Activated naive CD8-positive, alpha-beta T cell treated with anti-CD3 and anti-CD28 coated beads for 36 hours (primary cell): ENCODE results near the gene HAPSTR1. TPM values are rescaled to one million over a fixed set of nuclear protein-coding genes. Genes with fewer than 3 reads are reported as not detected.
"Not testable (repeated sequence)": the region's sequence is repeated elsewhere in the genome, so short reads cannot be mapped to it uniquely, and the experiment has no call there.

ENCODE experiments used
- DNase-seq: peaks from one replicate; pipeline ENCODE4 v3.0.0; 2021
- H3K27ac Mint-ChIP-seq: one replicate; pipeline ENCODE4 v1.8.0; 2022; ENCODE audit warnings: mild to moderate bottlenecking, moderate library complexity, mixed read lengths
- H3K27me3 Mint-ChIP-seq: one replicate; pipeline ENCODE4 v1.8.0; 2022; ENCODE audit warnings: mild to moderate bottlenecking, mixed read lengths
- H3K36me3 Mint-ChIP-seq: one replicate; pipeline ENCODE4 v1.8.0; 2021; ENCODE audit warnings: mild to moderate bottlenecking, mixed read lengths
- H3K4me1 Mint-ChIP-seq: one replicate; pipeline ENCODE4 v1.8.0; 2021; ENCODE audit warnings: mixed read lengths
- H3K4me3 Mint-ChIP-seq: one replicate; pipeline ENCODE4 v1.8.0; 2022; ENCODE audit warnings: mild to moderate bottlenecking, moderate library complexity, mixed read lengths
- H3K9me3 Mint-ChIP-seq: one replicate; pipeline ENCODE4 v1.8.0; 2022; ENCODE audit warnings: mixed read lengths
- total RNA-seq, 2 experiments: library from RNA; stranded (reverse); gene quantifications; one replicate each; pipeline ENCODE4 v1.2.3, GENCODE V29; 2021

HAPSTR1 gene
- total RNA-seq, 2 experiments from 2014 or later, result 64.5 to 65.5 TPM

- H3K27ac Mint-ChIP-seq, result no peak overlapping the region
- no peak overlapping the region for H3K4me3 Mint-ChIP-seq
- H3K36me3 Mint-ChIP-seq, result peaks cover 13% of the 10 kb centered on the region
- H3K27me3 Mint-ChIP-seq, result no peaks in the 10 kb centered on the region
- H3K9me3 Mint-ChIP-seq, result peaks cover 9% of the 10 kb centered on the region
- DNase-seq, result no peak
- peaks cover 17% of the 10 kb centered on the region for H3K4me1 Mint-ChIP-seq
These were observed 9.0 kb upstream of the HAPSTR1 start for GRCh38 chr16:9082422-9082821.

GRCh38 chr16:9087733-9088132, 3.7 kb upstream of the HAPSTR1 start:
- H3K27ac Mint-ChIP-seq, H3K27me3 Mint-ChIP-seq, H3K9me3 Mint-ChIP-seq, H3K4me1 Mint-ChIP-seq, DNase-seq, H3K4me3 Mint-ChIP-seq, H3K36me3 Mint-ChIP-seq: not testable (repeated sequence)

GRCh38 chr16:9088848-9089247, 2.6 kb upstream of the HAPSTR1 start:
- H3K9me3 Mint-ChIP-seq, result no peaks in the 10 kb centered on the region
- peaks cover 4% of the 10 kb centered on the region for H3K27me3 Mint-ChIP-seq
- peaks cover 14% of the 10 kb centered on the region for H3K36me3 Mint-ChIP-seq
- no peak for DNase-seq
- H3K4me1 Mint-ChIP-seq, result peaks cover 12% of the 10 kb centered on the region
- H3K4me3 Mint-ChIP-seq, result no peak overlapping the region
- no peak overlapping the region for H3K27ac Mint-ChIP-seq

- no peaks in the 10 kb centered on the region for H3K9me3 Mint-ChIP-seq
- H3K36me3 Mint-ChIP-seq, result peaks cover 20% of the 10 kb centered on the region
- H3K4me1 Mint-ChIP-seq, result peaks cover 16% of the 10 kb centered on the region
- H3K4me3 Mint-ChIP-seq, result peak overlapping the region; percentile 89
- DNase-seq, result no peak
- peaks cover 4% of the 10 kb centered on the region for H3K27me3 Mint-ChIP-seq
- peak overlapping the region; percentile 98 for H3K27ac Mint-ChIP-seq
These were observed 1.8 kb upstream of the HAPSTR1 start for GRCh38 chr16:9089660-9090059.

- H3K4me1 Mint-ChIP-seq, result peaks cover 18% of the 10 kb centered on the region
These were observed 1.1 kb upstream of the HAPSTR1 start for GRCh38 chr16:9090101-9090959.

GRCh38 chr16:9091867-9092281, 430 bp downstream of the HAPSTR1 start:
- DNase-seq, result peak; percentile 62
- peak overlapping the region; percentile 65 for H3K4me3 Mint-ChIP-seq
- no peaks in the 10 kb centered on the region for H3K9me3 Mint-ChIP-seq
- peak overlapping the region; percentile 56 for H3K27ac Mint-ChIP-seq
- H3K27me3 Mint-ChIP-seq, result peaks cover 4% of the 10 kb centered on the region
- H3K4me1 Mint-ChIP-seq, result peaks cover 29% of the 10 kb centered on the region
- H3K36me3 Mint-ChIP-seq, result peaks cover 34% of the 10 kb centered on the region

More at GRCh38 chr16:9090101-9090959, 1.1 kb upstream of the HAPSTR1 start:
- peak overlapping the region; percentile 89 for H3K4me3 Mint-ChIP-seq
- peak overlapping the region; percentile 98 for H3K27ac Mint-ChIP-seq
- DNase-seq, result peak; percentile 66
- peaks cover 23% of the 10 kb centered on the region for H3K36me3 Mint-ChIP-seq
- H3K27me3 Mint-ChIP-seq, result peaks cover 4% of the 10 kb centered on the region
- H3K9me3 Mint-ChIP-seq, result no peaks in the 10 kb centered on the region

GRCh38 chr16:9092282-9092977, 986 bp downstream of the HAPSTR1 start:
- Mint-ChIP-seq H3K4me1 (peaks cover 32% of the 10 kb centered on the region), H3K4me3 (peak overlapping the region; percentile 100), H3K27ac (peak overlapping the region; percentile 98), H3K36me3 (peaks cover 37% of the 10 kb centered on the region), H3K27me3 (peaks cover 4% of the 10 kb centered on the region), H3K9me3 (no peaks in the 10 kb centered on the region)
- peak; percentile 61 for DNase-seq

- H3K27ac Mint-ChIP-seq, result peak overlapping the region; percentile 98
- peaks cover 37% of the 10 kb centered on the region for H3K4me1 Mint-ChIP-seq
- no peaks in the 10 kb centered on the region for H3K9me3 Mint-ChIP-seq
- peak overlapping the region; percentile 100 for H3K4me3 Mint-ChIP-seq
- H3K36me3 Mint-ChIP-seq, result peaks cover 43% of the 10 kb centered on the region
- H3K27me3 Mint-ChIP-seq, result peaks cover 4% of the 10 kb centered on the region
- DNase-seq, result peak; percentile 38
These were observed 1.5 kb downstream of the HAPSTR1 start for GRCh38 chr16:9092978-9093344.

GRCh38 chr16:9094011-9094846, 2.8 kb downstream of the HAPSTR1 start:
- no peaks in the 10 kb centered on the region for H3K9me3 Mint-ChIP-seq
- peak overlapping the region; percentile 98 for H3K27ac Mint-ChIP-seq
- peaks cover 53% of the 10 kb centered on the region for H3K36me3 Mint-ChIP-seq
- peaks cover 50% of the 10 kb centered on the region for H3K4me1 Mint-ChIP-seq
- H3K4me3 Mint-ChIP-seq, result peak overlapping the region; percentile 100
- DNase-seq, result no peak
- H3K27me3 Mint-ChIP-seq, result peaks cover 4% of the 10 kb centered on the region

GRCh38 chr16:9095171-9095570, 3.7 kb downstream of the HAPSTR1 start:
- Mint-ChIP-seq H3K27me3 (peaks cover 4% of the 10 kb centered on the region), H3K9me3 (no peaks in the 10 kb centered on the region), H3K4me1 (peaks cover 53% of the 10 kb centered on the region), H3K4me3 (peak overlapping the region; percentile 100), H3K27ac (peak overlapping the region; percentile 16), H3K36me3 (peaks cover 63% of the 10 kb centered on the region)
- no peak for DNase-seq

- DNase-seq, result no peak
- Mint-ChIP-seq H3K27me3 (peaks cover 4% of the 10 kb centered on the region), H3K4me3 (peak overlapping the region; percentile 73), H3K36me3 (peaks cover 69% of the 10 kb centered on the region), H3K4me1 (peaks cover 58% of the 10 kb centered on the region), H3K27ac (peak overlapping the region; percentile 43), H3K9me3 (no peaks in the 10 kb centered on the region)
These were observed 4.4 kb downstream of the HAPSTR1 start for GRCh38 chr16:9095656-9096397.

GRCh38 chr16:9096416-9096952, 5.0 kb downstream of the HAPSTR1 start:
- peak overlapping the region; percentile 5 for H3K4me3 Mint-ChIP-seq
- no peaks in the 10 kb centered on the region for H3K9me3 Mint-ChIP-seq
- H3K27me3 Mint-ChIP-seq, result peaks cover 4% of the 10 kb centered on the region
- DNase-seq, result no peak
- peaks cover 64% of the 10 kb centered on the region for H3K4me1 Mint-ChIP-seq
- H3K36me3 Mint-ChIP-seq, result peaks cover 76% of the 10 kb centered on the region
- H3K27ac Mint-ChIP-seq, result no peak overlapping the region

GRCh38 chr16:9097266-9098219, 6.1 kb downstream of the HAPSTR1 start:
- H3K9me3 Mint-ChIP-seq, result no peaks in the 10 kb centered on the region
- no peak for DNase-seq
- peaks cover 4% of the 10 kb centered on the region for H3K27me3 Mint-ChIP-seq
- H3K4me1 Mint-ChIP-seq, result peaks cover 74% of the 10 kb centered on the region
- H3K4me3 Mint-ChIP-seq, result peak overlapping the region; percentile 6
- peak overlapping the region; percentile 69 for H3K27ac Mint-ChIP-seq
- H3K36me3 Mint-ChIP-seq, result peaks cover 86% of the 10 kb centered on the region
